Parathyroid adenoma (tissue), 2 donors: ENCODE data around the gene RSPH3.

Experiments
- H2AFZ ChIP-seq: fragments of 300-600 bp; sonication (generic); one replicate; pipeline ENCODE4 v1.7.0; 2017; ENCODE audit warnings: antibody characterized with exemption, mild to moderate bottlenecking
- H3K27ac ChIP-seq: fragments of 300-600 bp; sonication (generic); one replicate; pipeline ENCODE4 v1.7.0; 2017
- H3K27me3 ChIP-seq: fragments of 300-600 bp; sonication (generic); one replicate; pipeline ENCODE4 v1.7.0; 2017; ENCODE audit warnings: low read length; ENCODE audit not compliant: control insufficient read depth, insufficient read depth
- H3K36me3 ChIP-seq: fragments of 300-600 bp; sonication (generic); one replicate; pipeline ENCODE4 v1.7.0; 2017; ENCODE audit warnings: low read length; ENCODE audit not compliant: control insufficient read depth, insufficient read depth
- H3K4me1 ChIP-seq: fragments of 300-600 bp; sonication (generic); one replicate; pipeline ENCODE4 v1.7.0; 2017; ENCODE audit warnings: control low read depth
- H3K4me2 ChIP-seq: fragments of 300-600 bp; sonication (generic); one replicate; pipeline ENCODE4 v1.7.0; 2017; ENCODE audit warnings: low read length
- H3K4me3 ChIP-seq: fragments of 300-600 bp; sonication (generic); one replicate; pipeline ENCODE4 v1.7.0; 2017; ENCODE audit warnings: low read depth, low read length
- H3K79me2 ChIP-seq: fragments of 300-600 bp; sonication (generic); one replicate; pipeline ENCODE4 v1.7.0; 2017; ENCODE audit warnings: control low read depth
- H3K9ac ChIP-seq: fragments of 300-600 bp; sonication (generic); one replicate; pipeline ENCODE4 v1.7.0; 2017; ENCODE audit warnings: mild to moderate bottlenecking
- H3K9me3 ChIP-seq: fragments of 300-600 bp; sonication (generic); one replicate; pipeline ENCODE4 v1.7.0; 2017; ENCODE audit warnings: low read length; ENCODE audit not compliant: control insufficient read depth
- CTCF ChIP-seq: fragments of 300-600 bp; sonication (generic); IDR thresholded peaks from one replicate; pipeline ENCODE4 v1.7.0; 2017; ENCODE audit warnings: antibody characterized with exemption, mild to moderate bottlenecking
- donor health status: primary hyperparathyroidism.

Gene RSPH3

GRCh38 chr6:158947284-158947683, 52.7 kb downstream of the RSPH3 start:
- H2AFZ ChIP-seq = no peak overlapping the region
- no peaks in the 10 kb centered on the region for H3K36me3 ChIP-seq
- no peaks in the 10 kb centered on the region for H3K4me1 ChIP-seq
- no peaks in the 10 kb centered on the region for H3K9me3 ChIP-seq
- no peak overlapping the region for H3K4me3 ChIP-seq
- no peak overlapping the region for H3K4me2 ChIP-seq
- no peak for TF ChIP-seq CTCF
- H3K9ac ChIP-seq = no peak overlapping the region
- no peak overlapping the region for H3K27ac ChIP-seq
- H3K79me2 ChIP-seq = no peaks in the 10 kb centered on the region
- H3K27me3 ChIP-seq = no peaks in the 10 kb centered on the region

- no peaks in the 10 kb centered on the region for H3K9me3 ChIP-seq
- no peak overlapping the region for H3K4me3 ChIP-seq
- H3K27ac ChIP-seq = no peak overlapping the region
- H3K36me3 ChIP-seq = no peaks in the 10 kb centered on the region
- peaks cover under 1% of the 10 kb centered on the region for H3K4me1 ChIP-seq
- no peaks in the 10 kb centered on the region for H3K79me2 ChIP-seq
- H3K9ac ChIP-seq = no peak overlapping the region
- no peak overlapping the region for H3K4me2 ChIP-seq
- H2AFZ ChIP-seq = no peak overlapping the region
- no peaks in the 10 kb centered on the region for H3K27me3 ChIP-seq
- no peak for TF ChIP-seq CTCF
These were observed 56.5 kb downstream of the RSPH3 start for GRCh38 chr6:158943380-158944032.

GRCh38 chr6:158942349-158942748, 57.7 kb downstream of the RSPH3 start:
- no peak for TF ChIP-seq CTCF
- Histone ChIP-seq H2AFZ (no peak overlapping the region), H3K9me3 (no peaks in the 10 kb centered on the region), H3K4me3 (no peak overlapping the region), H3K9ac (no peak overlapping the region), H3K27me3 (no peaks in the 10 kb centered on the region), H3K36me3 (no peaks in the 10 kb centered on the region), H3K4me2 (no peak overlapping the region), H3K27ac (no peak overlapping the region), H3K79me2 (no peaks in the 10 kb centered on the region), H3K4me1 (peaks cover 7% of the 10 kb centered on the region)

- H3K4me1 ChIP-seq = peaks cover 7% of the 10 kb centered on the region
- no peaks in the 10 kb centered on the region for H3K9me3 ChIP-seq
- no peak overlapping the region for H3K9ac ChIP-seq
- H3K27ac ChIP-seq = no peak overlapping the region
- no peaks in the 10 kb centered on the region for H3K79me2 ChIP-seq
- TF ChIP-seq CTCF = no peak
- no peak overlapping the region for H3K4me2 ChIP-seq
- H2AFZ ChIP-seq = no peak overlapping the region
- H3K4me3 ChIP-seq = no peak overlapping the region
- no peaks in the 10 kb centered on the region for H3K36me3 ChIP-seq
- H3K27me3 ChIP-seq = no peaks in the 10 kb centered on the region
These were observed 58.8 kb downstream of the RSPH3 start for GRCh38 chr6:158941246-158941645.
